SK-N-SH (cell line): Measurements from ENCODE around the gene ZNRD2.

Experiments used
- EP300 ChIP-seq, 2 experiments: IDR thresholded peaks; 2 replicates each; pipeline versions ENCODE4 v1.4.0 to v1.6.1; 2012; ENCODE audit warnings: borderline replicate concordance in 1 of 2, low read depth in 1 of 2, low read length in 1 of 2
- FOSL2 ChIP-seq: IDR thresholded peaks from 2 replicates; pipeline ENCODE4 v1.4.0; 2012; ENCODE audit warnings: low read depth, mild to moderate bottlenecking, moderate library complexity, borderline replicate concordance
- GABPA ChIP-seq: IDR thresholded peaks from 2 replicates; pipeline ENCODE4 v1.4.0; 2012; ENCODE audit warnings: low read depth, mild to moderate bottlenecking
- GATA2 ChIP-seq: sonication (generic); formaldehyde crosslinking; IDR thresholded peaks from 2 replicates; pipeline ENCODE4 v1.5.0; 2020; ENCODE audit warnings: mild to moderate bottlenecking, missing genetic modification reagents
- IRF3 ChIP-seq: fragments of 150-350 bp; IDR thresholded peaks from 2 replicates; pipeline ENCODE4 v1.6.1; 2016; ENCODE audit warnings: mild to moderate bottlenecking, low read depth, low read length
- POLR2AphosphoS5 ChIP-seq: IDR thresholded peaks from 2 replicates; pipeline ENCODE4 v1.6.1; 2012; ENCODE audit warnings: low read depth, low read length
- RAD21 ChIP-seq: IDR thresholded peaks from 2 replicates; pipeline ENCODE4 v1.6.1; 2012; ENCODE audit warnings: mild to moderate bottlenecking, low read length
- SIN3A ChIP-seq: IDR thresholded peaks from 2 replicates; pipeline ENCODE4 v1.6.1; 2012; ENCODE audit warnings: low read depth, mild to moderate bottlenecking, low read length, moderate library complexity, borderline replicate concordance
- USF2 ChIP-seq: fragments of 150-350 bp; IDR thresholded peaks from 2 replicates; pipeline ENCODE4 v1.6.1; 2017; ENCODE audit warnings: antibody characterized with exemption, low read length, low read depth, borderline replicate concordance
- YY1 ChIP-seq: IDR thresholded peaks from 2 replicates; pipeline ENCODE4 v1.4.0; 2012; ENCODE audit warnings: low read depth, mild to moderate bottlenecking
- TF ChIP-seq, protein P1 (sequence below): fragments of 200-600 bp; sonication (generic); IDR thresholded peaks from 2 replicates; pipeline ENCODE4 v1.6.1; 2017; ENCODE audit warnings: antibody characterized with exemption, mild to moderate bottlenecking, moderate library complexity
- TF ChIP-seq, protein P2 (sequence below): IDR thresholded peaks from 2 replicates; pipeline ENCODE4 v1.6.1; 2012; ENCODE audit warnings: mild to moderate bottlenecking, low read depth, low read length, moderate library complexity
- TF ChIP-seq, protein P3 (sequence below): IDR thresholded peaks from 2 replicates; pipeline ENCODE4 v1.4.0; 2012; ENCODE audit warnings: low read depth

- TF ChIP-seq GABPA, result no peak
- TF ChIP-seq POLR2AphosphoS5, result no peak
- TF ChIP-seq, protein P1, sequence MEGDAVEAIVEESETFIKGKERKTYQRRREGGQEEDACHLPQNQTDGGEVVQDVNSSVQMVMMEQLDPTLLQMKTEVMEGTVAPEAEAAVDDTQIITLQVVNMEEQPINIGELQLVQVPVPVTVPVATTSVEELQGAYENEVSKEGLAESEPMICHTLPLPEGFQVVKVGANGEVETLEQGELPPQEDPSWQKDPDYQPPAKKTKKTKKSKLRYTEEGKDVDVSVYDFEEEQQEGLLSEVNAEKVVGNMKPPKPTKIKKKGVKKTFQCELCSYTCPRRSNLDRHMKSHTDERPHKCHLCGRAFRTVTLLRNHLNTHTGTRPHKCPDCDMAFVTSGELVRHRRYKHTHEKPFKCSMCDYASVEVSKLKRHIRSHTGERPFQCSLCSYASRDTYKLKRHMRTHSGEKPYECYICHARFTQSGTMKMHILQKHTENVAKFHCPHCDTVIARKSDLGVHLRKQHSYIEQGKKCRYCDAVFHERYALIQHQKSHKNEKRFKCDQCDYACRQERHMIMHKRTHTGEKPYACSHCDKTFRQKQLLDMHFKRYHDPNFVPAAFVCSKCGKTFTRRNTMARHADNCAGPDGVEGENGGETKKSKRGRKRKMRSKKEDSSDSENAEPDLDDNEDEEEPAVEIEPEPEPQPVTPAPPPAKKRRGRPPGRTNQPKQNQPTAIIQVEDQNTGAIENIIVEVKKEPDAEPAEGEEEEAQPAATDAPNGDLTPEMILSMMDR, result no peak
- TF ChIP-seq RAD21, result no peak
- no peak for TF ChIP-seq GATA2 (CRISPR knock-in tag)
- no peak for TF ChIP-seq SIN3A
- no peak for TF ChIP-seq USF2
- TF ChIP-seq EP300 (IDR thresholded peaks at IDR 0.05; ENCODE audit: borderline replicate concordance in 1 of 2, low read depth in 1 of 2, low read length in 1 of 2), result no peak
- TF ChIP-seq, protein P2, sequence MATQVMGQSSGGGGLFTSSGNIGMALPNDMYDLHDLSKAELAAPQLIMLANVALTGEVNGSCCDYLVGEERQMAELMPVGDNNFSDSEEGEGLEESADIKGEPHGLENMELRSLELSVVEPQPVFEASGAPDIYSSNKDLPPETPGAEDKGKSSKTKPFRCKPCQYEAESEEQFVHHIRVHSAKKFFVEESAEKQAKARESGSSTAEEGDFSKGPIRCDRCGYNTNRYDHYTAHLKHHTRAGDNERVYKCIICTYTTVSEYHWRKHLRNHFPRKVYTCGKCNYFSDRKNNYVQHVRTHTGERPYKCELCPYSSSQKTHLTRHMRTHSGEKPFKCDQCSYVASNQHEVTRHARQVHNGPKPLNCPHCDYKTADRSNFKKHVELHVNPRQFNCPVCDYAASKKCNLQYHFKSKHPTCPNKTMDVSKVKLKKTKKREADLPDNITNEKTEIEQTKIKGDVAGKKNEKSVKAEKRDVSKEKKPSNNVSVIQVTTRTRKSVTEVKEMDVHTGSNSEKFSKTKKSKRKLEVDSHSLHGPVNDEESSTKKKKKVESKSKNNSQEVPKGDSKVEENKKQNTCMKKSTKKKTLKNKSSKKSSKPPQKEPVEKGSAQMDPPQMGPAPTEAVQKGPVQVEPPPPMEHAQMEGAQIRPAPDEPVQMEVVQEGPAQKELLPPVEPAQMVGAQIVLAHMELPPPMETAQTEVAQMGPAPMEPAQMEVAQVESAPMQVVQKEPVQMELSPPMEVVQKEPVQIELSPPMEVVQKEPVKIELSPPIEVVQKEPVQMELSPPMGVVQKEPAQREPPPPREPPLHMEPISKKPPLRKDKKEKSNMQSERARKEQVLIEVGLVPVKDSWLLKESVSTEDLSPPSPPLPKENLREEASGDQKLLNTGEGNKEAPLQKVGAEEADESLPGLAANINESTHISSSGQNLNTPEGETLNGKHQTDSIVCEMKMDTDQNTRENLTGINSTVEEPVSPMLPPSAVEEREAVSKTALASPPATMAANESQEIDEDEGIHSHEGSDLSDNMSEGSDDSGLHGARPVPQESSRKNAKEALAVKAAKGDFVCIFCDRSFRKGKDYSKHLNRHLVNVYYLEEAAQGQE, result no peak
- TF ChIP-seq, protein P3, sequence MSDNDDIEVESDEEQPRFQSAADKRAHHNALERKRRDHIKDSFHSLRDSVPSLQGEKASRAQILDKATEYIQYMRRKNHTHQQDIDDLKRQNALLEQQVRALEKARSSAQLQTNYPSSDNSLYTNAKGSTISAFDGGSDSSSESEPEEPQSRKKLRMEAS, result no peak
- no peak for TF ChIP-seq YY1
- no peak for TF ChIP-seq FOSL2
- TF ChIP-seq IRF3, result no peak
Measured at GRCh38 chr11:65556470-65557279, 13.6 kb upstream of the ZNRD2 start.
